ENCODE results near the gene RBM20.

Gene RBM20

GRCh38 chr10:110834629-110835301 is 190.6 kb downstream of the RBM20 start:
- DNase-seq (ENCODE audit: low read depth in 2 of 2) = no peak

DNA sequence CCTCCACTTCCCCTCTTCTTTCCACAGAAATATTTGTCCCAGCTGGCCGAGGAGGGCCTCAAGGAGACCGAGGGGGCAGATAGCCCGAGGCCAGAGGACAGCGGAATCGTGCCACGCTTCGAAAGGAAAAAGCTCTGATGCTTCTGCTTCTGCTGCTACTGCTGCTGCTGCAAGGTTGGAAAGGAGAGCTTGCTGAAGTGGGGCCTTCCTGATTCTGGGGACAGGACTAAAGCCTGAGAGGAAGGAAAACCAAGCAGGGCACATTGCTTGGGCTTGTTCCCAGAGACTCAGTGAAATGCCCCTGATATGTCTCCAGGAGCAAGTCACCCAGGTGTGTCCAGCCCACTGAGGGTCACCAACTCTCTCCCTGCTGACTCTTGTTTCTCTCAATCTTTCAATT is 191.7 kb downstream of the RBM20 start:
- no peak for DNase-seq (ENCODE audit: low read depth in 2 of 2)

DNA sequence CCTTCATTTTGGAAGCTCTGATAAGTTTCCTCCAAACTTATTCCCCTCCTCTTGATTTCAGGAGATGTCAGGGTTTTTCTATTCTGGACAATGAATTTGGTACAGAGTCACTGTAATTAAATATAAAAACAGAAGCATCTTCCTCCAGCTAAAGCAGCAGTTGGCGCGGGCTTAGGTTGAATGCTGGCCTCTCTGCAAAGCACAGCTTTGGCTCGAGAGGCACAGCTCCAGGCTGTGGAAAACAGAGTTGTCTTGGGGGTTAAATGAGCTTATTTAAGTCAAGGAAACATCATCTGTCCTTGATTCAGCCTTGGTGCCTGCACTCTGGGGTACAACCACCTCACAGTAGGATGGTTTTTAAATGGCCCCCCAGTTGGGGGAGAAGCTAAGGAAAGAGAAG is 192.6 kb downstream of the RBM20 start:
- DNase-seq (ENCODE audit: low read depth in 2 of 2) = no peak

DNA sequence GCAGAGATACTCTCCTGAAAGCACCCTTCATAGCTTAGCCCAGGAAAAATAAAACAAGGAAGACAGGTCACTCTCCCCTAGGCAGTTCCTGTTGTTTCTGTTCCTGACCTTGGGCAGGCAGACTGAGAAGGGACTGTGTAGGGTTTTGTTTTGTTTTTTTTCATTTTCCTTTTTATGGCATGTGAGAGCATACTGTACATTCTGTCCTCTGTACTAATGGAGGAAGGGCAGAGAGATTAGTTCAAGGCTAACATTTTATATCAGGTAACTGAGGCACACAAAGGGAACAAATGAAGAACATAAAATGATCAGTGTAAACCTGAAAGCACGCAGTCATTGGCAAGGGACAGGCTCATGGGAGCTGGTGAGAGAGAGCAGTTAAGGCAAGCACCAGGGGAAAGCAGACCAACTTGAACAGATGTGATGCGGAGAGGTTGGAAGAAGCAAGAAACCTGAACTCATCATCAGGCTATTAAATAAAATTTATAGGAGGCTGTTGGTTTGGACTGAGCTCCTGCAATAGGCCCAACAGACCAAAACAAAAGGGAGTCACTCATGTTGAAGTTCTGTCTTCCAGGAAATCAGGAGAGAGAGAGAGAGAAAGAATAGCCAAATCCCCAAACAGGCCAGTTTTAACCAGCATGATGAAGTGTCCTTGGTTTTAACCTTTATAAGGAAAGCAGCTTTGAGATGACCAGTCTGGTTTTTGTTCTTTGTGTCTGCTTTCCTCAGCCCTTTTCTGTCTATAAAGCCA is 193.5 kb downstream of the RBM20 start:
- DNase-seq (ENCODE audit: low read depth in 2 of 2) = no peak

GRCh38 chr10:110840225-110840922 is 196.2 kb downstream of the RBM20 start:
- no peak for DNase-seq (ENCODE audit: low read depth in 2 of 2)

GRCh38 chr10:110840923-110841428 is 196.8 kb downstream of the RBM20 start:
- no peak for DNase-seq (ENCODE audit: low read depth in 2 of 2)

GRCh38 chr10:110841767-110842267 is 197.7 kb downstream of the RBM20 start:
- no peak for DNase-seq (ENCODE audit: low read depth in 2 of 2)

DNA sequence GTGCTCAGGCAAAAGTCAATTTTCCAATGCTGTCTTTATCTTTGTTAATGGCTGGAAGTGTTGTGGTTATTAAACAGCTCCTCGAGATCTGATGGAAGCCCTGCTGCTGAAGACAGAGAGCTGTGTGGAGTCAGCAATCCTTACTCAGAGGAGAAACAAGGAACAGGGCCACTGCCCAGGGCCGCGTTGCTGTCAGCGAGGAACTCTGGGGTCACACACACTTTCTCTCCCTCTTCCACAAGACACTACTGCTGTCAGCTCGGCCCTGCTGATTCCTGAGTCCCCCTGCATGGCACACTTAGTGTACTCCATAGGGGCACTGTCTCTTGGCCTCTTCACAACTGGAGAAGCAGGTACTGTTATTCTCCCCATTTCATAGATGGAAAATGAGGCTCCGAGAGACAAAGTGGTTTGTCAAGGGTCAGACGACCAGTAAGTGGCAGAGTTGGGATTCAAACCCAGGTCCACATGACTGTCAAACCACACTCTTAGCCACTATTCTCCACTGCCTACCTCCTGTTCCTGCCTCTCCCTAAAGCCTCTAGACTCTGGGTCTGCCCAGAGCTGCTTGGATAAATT is 198.3 kb downstream of the RBM20 start:
- DNase-seq (ENCODE audit: low read depth in 2 of 2) = no peak

DNA sequence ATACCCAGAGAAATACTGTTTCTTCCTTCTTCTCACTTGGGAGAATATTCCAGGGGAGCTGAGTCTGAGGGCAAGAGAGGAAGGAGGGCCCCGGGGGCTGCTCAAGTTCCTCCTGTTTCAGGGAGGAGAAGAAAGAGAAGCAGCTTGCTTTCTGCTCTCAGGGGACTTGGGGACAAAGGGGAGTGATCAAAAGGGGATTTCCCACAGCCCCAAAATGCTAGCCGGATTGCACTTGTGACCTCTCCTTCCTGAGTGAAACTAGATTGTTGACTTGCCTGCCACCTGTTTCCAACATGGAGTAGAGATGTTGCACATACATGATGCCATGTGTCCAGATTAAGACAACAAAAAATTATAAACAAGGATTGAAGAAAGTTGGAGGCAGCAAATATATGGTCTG is 198.9 kb downstream of the RBM20 start:
- DNase-seq (ENCODE audit: low read depth in 2 of 2) = peak in 1 of 2 donors; percentile 52

- no peak for DNase-seq (ENCODE audit: low read depth in 2 of 2)
Measured at GRCh38 chr10:110843796-110844616, 199.9 kb downstream of the RBM20 start.

GRCh38 chr10:110844617-110844881 is 200.4 kb downstream of the RBM20 start:
- no peak for DNase-seq (ENCODE audit: low read depth in 2 of 2)

DNA sequence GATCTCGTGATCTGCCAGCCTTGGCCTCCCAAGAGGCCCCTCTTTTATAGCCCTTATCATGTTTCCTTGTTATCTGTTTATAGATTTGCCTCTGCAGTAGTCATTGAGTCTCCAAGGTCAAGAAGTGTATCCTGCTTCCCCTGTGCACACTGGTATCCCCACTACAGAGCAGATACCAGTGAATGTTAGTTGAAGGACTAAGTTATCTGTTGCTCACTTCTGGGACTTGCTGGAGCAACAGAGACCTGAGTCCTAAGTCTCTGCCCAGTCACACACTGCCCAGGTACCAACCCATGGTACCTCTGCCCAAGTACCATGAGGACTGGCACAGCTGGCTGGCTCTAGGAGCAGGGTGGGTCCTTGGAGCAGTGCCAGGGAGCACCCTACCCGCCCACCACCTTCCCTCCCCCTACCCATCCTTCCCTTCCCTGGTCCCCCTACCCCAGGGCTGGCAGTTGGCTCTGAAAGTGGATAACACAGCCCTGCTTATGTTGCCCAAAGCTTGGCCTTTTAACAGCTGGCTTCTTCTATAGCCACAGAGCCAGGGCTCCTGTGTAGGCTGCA is 201.1 kb downstream of the RBM20 start:
- DNase-seq (ENCODE audit: low read depth in 2 of 2) = no peak

DNA sequence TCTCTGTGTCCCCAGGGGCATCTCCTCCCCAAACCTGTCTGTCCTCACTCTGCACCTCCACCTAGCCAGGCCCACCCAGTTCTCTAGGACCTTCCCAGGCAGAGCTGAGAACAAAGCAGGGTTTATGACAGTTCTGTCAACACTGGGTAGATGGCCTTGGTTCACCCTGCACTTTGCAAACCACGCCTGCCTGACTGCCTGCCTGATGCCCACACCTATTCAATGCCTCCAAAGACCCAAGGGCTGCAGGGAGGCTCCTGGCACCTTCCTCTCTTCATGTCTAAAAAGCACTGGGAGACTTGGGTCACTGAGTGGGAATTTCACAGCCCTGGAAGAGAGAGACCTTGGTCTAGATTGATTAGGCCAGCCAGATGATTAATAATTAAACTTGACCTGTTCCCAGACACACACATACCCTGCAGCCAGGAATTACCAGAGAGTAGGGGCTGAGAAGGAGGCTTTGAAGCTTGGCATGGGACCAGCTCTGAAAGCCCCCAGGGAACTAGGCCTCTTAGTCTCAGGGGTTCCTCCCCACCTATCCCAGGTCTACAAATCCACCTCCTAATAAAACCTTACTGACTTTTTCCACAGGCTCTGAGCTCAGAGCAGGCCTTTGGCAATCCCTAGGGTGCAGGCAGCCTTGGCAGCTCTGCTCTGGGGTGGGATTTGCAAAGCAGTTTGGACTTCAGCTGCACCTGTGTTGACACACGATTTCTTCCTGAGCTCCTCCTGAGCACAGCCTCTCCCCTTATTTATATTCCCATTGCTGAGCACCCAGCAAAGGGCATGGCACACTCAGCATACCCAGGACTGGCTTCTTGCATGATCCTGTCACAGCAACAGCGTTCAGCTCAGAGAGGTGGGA is 201.9 kb downstream of the RBM20 start:
- DNase-seq (ENCODE audit: low read depth in 2 of 2) = no peak

GRCh38 chr10:110847374-110847773 is 203.2 kb downstream of the RBM20 start:
- DNase-seq (ENCODE audit: low read depth in 2 of 2) = no peak

DNA sequence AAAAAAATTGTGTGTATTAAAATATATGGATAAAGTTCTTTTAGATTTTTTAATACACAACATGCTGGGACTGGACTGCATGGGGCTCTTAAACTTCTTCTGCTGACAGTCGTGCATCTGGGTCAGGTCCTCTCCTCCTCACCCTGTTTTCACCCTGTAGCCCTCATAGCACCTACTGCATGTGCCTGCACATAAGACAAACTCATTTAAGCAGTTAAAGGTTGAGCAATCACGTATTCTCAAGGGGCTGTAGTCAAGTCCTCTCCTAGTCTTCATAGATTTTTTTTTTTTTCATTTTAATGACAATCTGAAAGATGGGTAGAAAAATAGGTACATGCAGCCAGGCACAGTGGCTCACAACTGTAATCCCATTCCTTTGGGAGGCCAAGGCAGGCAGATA is 204.0 kb downstream of the RBM20 start:
- no peak for DNase-seq (ENCODE audit: low read depth in 2 of 2)

DNA sequence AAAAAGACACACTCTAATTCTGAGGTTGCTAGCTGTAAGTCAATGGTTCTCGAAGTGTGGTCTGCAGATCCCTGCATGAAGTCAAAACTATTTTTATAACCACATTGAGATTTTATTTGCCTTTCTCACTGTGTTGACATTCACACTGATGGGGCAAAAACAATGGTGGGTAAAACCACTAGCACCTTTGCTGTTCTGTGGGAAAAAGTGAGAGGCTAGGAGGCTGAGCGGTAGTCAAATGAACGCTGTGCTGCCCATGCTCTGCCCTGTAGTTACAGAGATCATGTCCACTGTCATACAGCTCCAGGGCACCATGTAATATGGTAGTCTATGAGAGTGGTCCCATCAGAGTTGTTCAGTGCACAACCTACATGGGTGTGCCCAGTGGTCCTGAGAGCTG is 206.0 kb downstream of the RBM20 start:
- DNase-seq (ENCODE audit: low read depth in 2 of 2) = no peak

DNA sequence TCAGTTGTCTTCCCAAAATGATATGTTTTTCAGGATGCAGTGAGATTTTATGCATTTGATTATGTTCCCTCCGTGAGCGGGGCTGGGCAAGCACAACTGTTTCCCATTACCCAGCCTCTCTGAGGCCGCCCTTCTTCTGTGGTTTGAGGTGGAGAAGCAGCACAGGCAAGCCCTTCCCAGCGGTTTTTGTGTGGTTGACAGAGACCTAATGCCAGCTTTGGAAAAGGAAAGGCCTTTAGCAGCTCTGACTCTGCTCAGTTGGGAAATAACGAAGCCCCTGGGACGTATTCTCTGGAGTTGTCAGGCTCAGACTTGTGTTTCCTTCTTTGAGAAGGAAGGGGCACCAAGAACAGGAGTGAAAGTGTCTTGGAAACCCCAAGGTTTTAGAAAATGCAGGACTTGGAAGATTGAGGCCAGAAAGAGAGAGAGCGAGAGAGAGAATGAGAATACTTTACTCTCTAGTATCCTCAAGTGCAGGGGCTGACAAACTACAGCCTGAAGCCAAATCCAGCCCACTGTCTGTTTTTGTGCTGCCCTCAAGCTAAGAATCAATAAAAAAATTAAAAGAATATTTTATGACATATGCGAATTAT is 207.0 kb downstream of the RBM20 start:
- DNase-seq (ENCODE audit: low read depth in 2 of 2) = peak in 1 of 2 donors; percentile 39

DNA sequence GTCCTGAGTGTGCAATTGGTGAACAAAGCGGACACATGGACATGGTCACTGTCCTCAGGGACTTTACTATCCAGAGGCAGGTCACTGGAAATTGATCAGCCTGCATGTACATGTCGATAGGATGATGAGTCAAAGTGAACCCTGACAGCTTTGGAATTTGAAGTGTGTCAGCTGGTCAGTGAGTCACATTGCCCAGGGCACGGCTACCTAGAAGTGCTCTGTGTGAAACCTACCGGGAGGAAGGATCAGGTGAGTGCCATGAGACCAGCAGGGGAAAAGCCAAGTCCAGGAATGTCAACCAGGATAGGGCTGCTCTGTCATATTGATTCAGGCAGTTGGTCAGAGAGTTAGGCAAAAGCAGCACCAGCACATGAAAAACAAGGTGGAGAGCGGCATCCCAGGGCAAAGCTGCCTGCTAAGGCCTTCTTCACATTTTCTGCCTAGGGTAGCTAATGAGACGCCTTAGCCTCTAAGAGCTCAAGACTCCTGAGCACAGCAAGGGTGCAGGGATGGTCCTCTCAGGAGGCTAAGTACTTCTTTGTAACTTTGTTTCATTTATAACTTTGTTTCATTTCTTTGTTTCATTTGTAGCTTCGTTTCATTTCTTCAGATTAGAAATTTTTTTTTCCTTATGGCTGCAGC is 208.2 kb downstream of the RBM20 start:
- DNase-seq (ENCODE audit: low read depth in 2 of 2) = peak in 1 of 2 donors; percentile 29

GRCh38 chr10:110852947-110853346 is 208.8 kb downstream of the RBM20 start:
- DNase-seq (ENCODE audit: low read depth in 2 of 2) = no peak

All from stimulated activated CD8-positive, alpha-beta memory T cell treated with anti-CD3 and anti-CD28 coated beads, Interleukin-15, amount 100 ng/mL, for 48 hours (primary cell).